ENCODE data around the gene SORL1.

SORL1 gene

GRCh38 chr11:121672630-121673487, 220.7 kb downstream of the SORL1 start:
- in situ Hi-C loops (cut with MboI; ENCODE audit: low sequenced_read_pairs) = loop anchor here (25.0 kb wide), 2 partner anchors 539 to 839 kb away; no protein-coding TSS in a partner anchor

DNA sequence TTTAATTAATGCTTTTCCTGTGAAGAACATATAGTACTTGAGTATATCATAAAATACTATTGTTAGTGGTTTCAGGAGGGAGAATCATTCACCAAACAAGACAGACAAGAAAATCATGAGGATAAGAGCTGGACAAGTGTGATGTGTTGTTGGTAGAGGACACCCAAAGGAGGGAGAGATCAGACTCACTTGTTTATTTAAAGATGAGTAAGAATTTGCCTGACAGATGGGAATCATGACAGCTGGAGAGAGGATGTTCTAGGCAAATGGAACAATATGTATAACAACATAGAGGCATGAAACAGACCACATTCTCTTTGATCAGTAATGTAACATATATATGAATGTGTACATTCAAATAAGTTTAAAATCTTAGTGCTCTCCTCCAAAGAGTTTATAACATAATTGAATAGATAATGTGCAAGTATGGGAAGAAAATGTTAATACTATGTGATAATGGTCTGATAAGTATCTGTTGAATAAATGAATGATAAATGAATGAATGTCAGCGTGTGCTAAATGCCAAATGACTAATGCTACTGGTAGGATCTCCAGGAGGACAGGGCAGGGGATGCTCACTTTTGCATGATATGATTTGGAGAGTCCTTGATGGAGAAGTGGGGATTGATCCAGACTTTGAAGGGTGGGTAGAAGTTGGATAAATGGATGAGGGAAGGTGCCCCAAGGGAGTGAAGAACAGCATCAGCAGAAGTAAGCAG, 229.6 kb downstream of the SORL1 start:
- in situ Hi-C loops (cut with MboI; ENCODE audit: low sequenced_read_pairs) = no loop called here

Measured in HL-60/S4 treated with phorbol 12-myristate 13-acetate at 8.2 ng/mL for 4 days and 3 days (cell line).